Inflammatory macrophage treated with lipopolysaccharide for 4 hours (primary cell): Measurements from ENCODE around the gene BARX1.
"Not testable (repeated sequence)": the region's sequence is repeated elsewhere in the genome, so short reads cannot be mapped to it uniquely, and the experiment has no call there.

ENCODE experiments used
- DNase-seq: peaks from one replicate; pipeline ENCODE4 v3.0.0-alpha.2; 2020

BARX1 gene

DNA sequence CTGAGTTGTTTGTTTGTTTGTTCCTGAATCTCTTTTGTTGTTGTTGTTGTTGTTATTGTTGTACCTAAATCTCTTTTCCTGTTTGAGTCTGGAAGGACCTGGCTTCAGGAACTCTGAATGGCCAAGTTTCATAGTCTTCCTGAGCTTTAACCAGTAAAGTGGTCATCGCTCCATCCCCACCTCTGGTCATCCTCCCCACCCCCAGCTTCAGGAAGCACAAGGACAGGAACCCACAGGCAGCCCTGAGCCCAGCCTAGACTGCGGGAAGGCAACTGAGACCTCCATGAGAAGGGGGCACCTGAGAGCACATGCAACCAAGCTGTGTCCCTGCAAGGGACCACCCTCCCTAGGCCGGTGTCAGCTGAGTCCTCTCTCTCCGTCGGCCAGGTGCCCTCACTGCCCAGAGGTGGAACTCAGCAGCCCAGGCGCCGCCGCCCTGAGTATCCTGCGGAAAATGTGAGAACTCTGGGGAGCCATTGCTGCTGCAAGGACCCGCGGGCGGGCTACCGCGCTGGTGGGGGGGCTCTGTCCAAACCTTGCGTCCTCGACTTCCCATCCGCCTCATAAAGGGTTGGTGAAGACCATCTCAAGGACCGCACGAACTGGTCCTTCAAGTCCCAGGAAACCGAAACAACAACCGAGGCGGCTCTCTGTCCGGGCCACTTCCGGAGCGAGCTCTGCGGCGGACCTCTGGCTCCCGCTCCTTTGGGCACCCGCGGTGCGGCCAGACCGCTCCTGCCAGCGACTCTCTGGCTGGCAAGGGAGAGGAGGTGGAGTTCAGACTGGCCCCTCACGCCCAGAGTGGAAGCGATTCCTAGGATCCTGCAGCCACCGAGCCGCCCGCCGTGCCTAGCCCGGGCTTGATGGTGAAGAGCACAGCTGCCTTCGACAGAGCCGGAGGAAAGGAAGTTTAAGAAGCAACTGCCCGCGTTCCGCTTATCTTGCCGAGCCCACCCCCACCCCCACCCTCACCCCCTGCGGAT lies 4.2 kb downstream of the BARX1 start:
- peak; percentile 39 for DNase-seq

DNA sequence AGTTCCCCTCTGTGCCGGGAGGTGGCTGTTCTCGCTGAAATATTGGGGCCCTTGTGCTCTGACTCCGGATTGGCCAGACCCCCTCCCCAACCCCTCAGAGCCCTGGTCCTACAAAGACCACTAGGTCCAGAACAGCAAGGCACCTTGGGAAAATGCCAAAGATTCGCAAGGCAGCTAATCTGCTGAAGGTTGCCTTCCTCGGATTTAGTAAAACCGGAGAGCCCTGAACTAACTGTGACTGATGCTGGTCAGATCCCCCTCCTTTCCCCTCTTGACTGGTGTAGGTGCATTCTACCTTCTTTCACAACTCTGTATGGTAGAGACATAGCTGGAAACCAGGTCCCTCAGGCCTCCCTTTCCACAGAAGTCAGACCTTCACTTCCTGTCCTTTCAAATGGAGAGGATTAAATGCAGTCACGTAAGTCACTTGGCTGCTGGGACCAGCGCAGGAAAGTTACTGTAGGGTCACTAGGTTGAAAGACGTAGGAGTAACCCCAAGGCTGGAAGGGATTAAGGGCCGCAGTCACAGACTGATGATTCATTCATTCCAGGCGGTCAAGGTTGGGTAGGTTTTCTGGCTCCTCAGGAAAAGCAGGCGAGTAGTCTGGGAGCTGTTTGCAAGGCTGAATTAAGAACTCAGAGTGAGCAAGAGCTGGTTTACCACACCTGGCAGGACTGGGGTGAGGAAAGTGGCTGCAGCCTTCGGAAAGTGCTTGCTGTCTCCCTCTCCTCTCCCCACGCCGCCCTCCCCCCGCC lies 5.3 kb downstream of the BARX1 start:
- DNase-seq = no peak

DNA sequence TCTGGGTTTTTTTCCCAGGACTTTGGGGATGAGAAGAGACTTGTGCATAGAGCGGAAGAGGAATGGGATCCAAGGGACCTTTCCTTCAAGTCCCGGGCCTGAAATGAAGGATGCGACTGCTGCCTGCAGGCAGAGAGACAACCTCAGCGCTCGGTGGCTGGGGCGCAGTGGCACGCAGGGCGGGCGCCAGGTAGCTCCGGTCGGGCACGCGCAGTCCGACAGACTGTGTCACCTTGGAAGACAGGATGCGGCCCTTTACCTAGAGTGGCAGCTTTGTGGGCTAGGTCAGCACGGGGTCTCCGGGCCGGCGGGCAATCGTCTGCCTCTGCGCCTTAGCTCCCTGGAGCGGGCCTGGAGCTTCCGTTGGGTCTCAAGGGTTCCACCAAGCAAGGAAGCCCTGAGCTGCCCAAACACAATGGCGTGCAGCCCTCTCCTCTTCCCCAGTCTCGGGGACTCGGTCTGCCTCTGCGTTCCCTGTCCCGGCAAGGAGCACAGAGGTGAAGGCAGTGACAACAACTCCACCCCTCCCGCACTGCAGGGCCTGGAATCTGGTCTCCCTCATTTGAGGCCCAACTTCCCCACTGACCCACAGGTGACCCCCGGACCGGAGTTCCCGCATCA lies 6.0 kb downstream of the BARX1 start:
- DNase-seq = no peak

DNA sequence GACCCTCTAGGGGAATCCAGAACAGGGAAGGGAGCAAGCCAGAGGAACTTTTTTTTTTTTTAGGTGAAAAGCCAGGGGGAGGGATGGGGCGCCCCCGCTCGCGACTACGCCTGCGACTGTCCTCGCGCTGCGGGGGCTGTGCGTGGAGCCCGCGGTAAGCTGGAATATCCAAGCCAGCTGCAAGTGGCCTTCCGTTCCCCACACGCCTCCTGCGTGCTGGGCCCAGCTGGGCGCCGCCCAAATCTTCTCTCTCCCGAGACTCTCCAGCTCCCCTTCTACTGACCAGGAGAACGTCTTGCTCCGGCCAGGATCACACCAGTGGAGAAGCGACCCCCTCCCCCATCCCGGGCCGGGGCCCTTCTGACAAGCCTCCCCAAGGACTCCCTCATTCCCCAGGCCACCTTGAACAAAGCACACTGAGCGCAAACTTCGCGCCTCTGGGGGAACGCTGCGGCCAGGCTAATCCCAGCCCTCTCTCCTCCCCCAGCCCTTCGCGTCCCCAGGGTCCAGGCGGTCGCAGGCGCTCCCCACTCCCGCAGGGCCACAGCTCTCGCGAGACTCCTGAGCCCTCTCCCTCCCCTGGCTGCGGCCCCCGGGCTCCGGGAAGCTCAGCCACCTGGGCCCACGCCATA lies 6.6 kb downstream of the BARX1 start:
- DNase-seq = no peak

GRCh38 chr9:93947409-93948070 lies 7.6 kb downstream of the BARX1 start:
- DNase-seq = no peak

GRCh38 chr9:93946338-93946712 lies 8.8 kb downstream of the BARX1 start:
- no peak for DNase-seq

GRCh38 chr9:93945400-93946337 lies 9.5 kb downstream of the BARX1 start:
- peak; percentile 73 for DNase-seq

DNA sequence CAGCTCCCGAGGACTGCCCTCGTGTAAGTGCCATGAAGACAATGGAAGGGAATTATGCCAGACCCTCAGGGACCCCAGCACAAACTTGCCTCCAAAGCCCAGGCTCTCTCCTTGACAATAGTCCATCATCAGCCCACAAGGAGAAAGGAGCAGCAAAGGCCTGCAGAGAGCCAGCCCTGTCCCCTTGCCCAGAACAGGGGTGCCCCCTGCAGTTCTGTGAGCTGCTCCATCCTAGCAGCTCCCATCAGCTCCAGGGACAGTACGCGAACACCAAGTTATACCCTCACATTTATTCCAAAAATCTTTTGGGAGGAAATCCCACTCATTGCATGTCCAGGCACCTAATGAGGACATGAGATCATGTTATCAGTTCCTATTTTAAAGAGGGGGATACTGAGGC lies 11.1 kb downstream of the BARX1 start:
- DNase-seq = no peak

DNA sequence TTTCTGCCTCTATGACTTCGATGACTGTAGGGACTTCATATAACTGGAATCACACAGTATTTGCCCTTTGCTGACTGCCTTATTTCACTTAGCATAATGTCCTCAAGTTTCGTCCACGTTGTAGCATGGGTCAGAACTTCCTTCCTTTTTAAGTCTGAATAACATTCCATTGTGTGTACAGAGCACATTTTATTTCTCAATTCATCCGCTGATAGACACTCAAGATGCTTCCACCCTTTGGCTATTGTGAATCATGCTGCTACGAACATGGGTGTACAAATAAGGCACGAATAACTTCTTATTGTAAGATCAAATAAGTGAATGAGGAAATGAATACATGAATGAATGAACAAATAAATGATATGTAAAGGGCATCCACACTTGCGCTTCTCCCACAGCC lies 13.0 kb downstream of the BARX1 start:
- DNase-seq = peak; percentile 63

DNA sequence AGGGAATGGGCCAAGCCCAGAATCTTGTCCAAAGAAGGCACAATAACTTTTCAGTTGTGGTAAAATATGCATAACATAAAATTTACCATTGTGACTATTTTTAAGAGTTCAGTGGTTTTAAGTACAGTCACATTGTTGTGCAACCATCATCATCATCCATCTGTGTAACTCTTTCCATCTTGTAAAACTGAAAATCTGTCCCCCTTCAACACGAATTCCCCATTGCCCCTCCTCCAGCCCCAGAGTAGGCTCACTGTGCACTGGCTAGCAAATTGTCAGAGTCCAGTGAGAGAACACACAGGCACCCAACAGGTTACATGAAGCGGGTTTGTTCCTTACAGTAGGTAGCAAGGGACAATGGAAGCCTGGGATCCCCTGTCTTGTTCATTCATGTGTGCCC lies 13.7 kb downstream of the BARX1 start:
- DNase-seq = no peak

DNA sequence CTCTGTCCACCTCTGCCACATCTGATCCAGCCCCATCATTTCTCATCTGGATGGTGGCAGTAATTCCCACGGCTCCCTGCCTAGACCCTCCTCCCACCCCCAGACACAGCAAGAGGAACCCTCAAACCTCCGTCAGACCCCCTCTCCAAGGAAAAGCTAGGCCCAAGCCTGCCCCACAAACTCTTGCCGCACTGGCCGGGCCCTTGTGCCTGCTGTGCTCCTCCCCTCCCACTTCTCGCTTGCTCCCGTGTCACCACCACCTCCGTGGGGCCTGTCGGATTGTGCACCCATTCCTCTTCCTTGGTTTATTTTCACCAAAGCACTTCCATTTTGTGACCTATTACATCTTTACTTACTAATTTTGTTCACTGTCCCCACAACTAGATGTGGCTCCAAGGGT lies 14.2 kb downstream of the BARX1 start:
- no peak for DNase-seq

GRCh38 chr9:93939589-93939988 lies 15.6 kb downstream of the BARX1 start:
- DNase-seq = not testable (repeated sequence)

DNA sequence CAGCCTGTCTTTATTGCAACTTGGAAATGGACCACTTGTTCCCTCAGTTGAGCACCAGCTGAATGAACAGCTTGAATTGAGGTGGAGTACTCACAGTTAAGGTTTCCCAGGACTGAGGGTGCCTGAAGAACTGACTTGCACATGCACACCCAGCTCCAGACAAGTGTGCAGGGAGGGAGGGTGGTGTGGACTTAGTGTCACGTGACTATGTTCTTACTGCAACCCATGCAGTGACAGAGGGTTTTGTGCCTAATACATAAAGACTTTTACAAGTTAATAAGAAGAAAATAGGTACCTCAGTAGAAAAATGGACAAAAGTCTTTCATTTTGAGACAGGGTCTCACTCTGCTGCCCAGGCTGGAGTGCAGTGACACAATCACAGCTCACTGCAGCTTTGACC lies 18.0 kb downstream of the BARX1 start:
- DNase-seq = no peak

DNA sequence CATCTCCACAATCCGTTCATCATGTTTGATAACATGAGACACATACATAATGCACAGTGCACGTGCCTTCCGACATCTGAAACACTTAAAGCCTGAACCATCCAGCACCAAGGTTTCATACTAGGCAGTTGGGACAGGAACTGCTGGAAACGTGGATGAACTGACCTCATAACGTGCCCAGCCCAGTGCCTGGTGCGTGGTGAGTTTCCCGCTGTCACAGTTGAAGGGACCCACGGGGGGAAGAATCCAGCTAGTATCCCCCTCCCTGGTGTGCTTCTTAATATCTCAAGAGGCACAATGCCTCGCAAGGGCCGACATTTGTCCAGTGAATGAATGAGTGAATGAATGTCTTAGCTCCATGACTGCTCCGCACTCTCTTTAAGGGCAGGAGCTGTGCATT lies 23.2 kb downstream of the BARX1 start:
- no peak for DNase-seq

GRCh38 chr9:93930070-93930469 lies 25.1 kb downstream of the BARX1 start:
- no peak for DNase-seq

- DNase-seq = no peak
Measured at GRCh38 chr9:93929231-93929630, 25.9 kb downstream of the BARX1 start.

DNA sequence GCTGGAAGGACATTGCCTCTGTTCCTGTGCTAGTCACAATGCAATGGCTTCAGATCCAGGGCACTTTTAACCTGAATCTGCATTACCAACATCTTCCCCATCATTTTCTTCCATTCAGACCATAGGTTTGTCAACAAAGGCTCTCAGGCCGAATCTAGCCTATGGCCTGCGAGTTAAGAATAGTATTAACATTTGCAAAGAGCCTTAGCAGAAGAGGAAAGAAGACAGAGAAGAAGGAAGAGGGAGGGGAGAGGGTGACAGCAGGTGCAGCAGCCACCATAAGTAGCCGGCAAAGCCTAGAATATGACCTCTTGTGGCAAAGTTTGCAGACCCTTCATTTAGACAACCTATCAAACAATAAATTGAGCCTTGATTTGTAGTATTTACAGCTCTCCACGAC lies 32.6 kb downstream of the BARX1 start:
- no peak for DNase-seq

GRCh38 chr9:93920131-93920800 lies 34.9 kb downstream of the BARX1 start:
- no peak for DNase-seq

DNA sequence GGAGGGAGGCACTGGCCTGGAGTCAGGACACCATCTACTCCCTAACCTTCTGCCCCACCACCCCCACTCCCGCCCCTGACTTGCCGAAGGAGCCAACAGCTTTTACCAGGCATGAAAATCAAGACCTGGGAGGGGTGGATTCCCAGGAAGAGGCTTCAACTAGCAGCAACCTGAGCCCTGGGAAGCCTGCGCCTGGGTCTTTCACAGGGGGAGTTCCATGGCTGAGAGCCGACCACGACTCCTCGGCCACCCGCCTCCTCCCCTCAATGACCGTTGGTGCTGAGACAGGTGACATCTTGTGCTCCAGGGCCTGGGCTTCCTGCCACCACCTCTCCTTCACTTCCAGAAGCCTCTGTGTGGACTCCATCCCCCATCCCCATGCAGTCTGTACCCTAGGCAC lies 37.1 kb downstream of the BARX1 start:
- no peak for DNase-seq

DNA sequence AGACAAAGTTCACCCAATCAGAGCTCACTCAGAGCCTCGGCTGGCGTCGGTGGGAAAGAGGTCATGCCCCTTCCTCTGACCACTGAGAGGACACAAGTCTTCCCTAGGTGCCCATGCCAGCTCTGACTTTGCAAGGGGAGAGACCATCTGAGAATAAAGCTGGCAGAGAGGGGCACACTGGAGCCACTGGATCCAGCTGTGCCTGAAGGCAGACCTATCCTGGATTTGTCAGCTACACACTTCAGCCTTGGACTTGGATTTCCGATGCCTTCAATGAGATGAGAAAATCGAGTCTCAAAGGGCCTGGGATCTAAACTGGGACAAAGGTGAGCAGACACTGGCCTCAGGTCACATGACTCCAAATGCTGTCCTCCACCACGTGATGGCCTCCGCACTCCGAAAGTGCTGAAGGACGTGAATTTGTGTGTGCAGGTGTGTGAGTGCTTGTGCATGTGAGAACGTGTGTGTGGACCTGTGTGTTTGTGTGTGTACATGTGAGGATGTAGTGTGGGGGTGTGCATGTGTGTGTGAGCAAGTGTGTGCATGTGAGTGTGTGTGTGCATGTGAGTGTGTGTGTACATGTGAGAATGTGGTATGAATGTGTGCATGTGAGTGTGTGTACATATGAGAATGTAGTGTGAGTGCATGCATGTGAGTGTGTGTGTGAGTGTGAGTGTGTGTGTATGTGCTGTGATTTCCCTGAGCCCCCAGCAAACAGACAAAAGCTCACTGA lies 37.9 kb downstream of the BARX1 start:
- no peak for DNase-seq
